Measurements from ENCODE around the gene ARNT2.
A peak's percentile ranks its signal among the peaks of the same experiment; 100 is the strongest.
"Not testable (repeated sequence)": the region's sequence is repeated elsewhere in the genome, so short reads cannot be mapped to it uniquely, and the experiment has no call there.

ARNT2 gene

GRCh38 chr15:80492874-80493273 lies 88.7 kb downstream of the ARNT2 start:
- DNase-seq: no peak

- DNase-seq: no peak
Observed at GRCh38 chr15:80494351-80494751, 90.2 kb downstream of the ARNT2 start.

GRCh38 chr15:80494756-80495155 lies 90.6 kb downstream of the ARNT2 start:
- DNase-seq: no peak

- no peak for DNase-seq
Observed at GRCh38 chr15:80495401-80495942, 91.3 kb downstream of the ARNT2 start.

- DNase-seq: no peak
Observed at GRCh38 chr15:80496096-80496495, 91.9 kb downstream of the ARNT2 start.

GRCh38 chr15:80497221-80497620 lies 93.0 kb downstream of the ARNT2 start:
- no peak for DNase-seq

- DNase-seq: no peak
Observed at GRCh38 chr15:80498652-80499051, 94.5 kb downstream of the ARNT2 start.

- DNase-seq: no peak
Observed at GRCh38 chr15:80500021-80500420, 95.8 kb downstream of the ARNT2 start.

- no peak for DNase-seq
Observed at GRCh38 chr15:80501476-80501875, 97.3 kb downstream of the ARNT2 start.

GRCh38 chr15:80502782-80503181 lies 98.6 kb downstream of the ARNT2 start:
- DNase-seq: no peak

GRCh38 chr15:80503319-80503952 lies 99.3 kb downstream of the ARNT2 start:
- no peak for DNase-seq

- DNase-seq: no peak
Observed at GRCh38 chr15:80504931-80505330, 100.7 kb downstream of the ARNT2 start.

GRCh38 chr15:80506286-80506893 lies 102.2 kb downstream of the ARNT2 start:
- no peak for DNase-seq

- no peak for DNase-seq
Observed at GRCh38 chr15:80507131-80507530, 102.9 kb downstream of the ARNT2 start.

GRCh38 chr15:80507638-80508316 lies 103.6 kb downstream of the ARNT2 start:
- DNase-seq: no peak

- DNase-seq: no peak
Observed at GRCh38 chr15:80508783-80509182, 104.6 kb downstream of the ARNT2 start.

- no peak for DNase-seq
Observed at GRCh38 chr15:80509800-80510199, 105.6 kb downstream of the ARNT2 start.

GRCh38 chr15:80510985-80511384 lies 106.8 kb downstream of the ARNT2 start:
- not testable (repeated sequence) for DNase-seq

- DNase-seq: peak; percentile 0 to 16
Observed at GRCh38 chr15:80512726-80513660, 108.8 kb downstream of the ARNT2 start.

GRCh38 chr15:80514071-80514780 lies 110.0 kb downstream of the ARNT2 start:
- no peak for DNase-seq

- DNase-seq: no peak
Observed at GRCh38 chr15:80517290-80517689, 113.1 kb downstream of the ARNT2 start.

- DNase-seq: no peak
Observed at GRCh38 chr15:80518522-80518921, 114.3 kb downstream of the ARNT2 start.
